GM12892 (cell line): ENCODE results near the gene THEM4.

Experiments
- POLR2AphosphoS5 ChIP-seq: IDR thresholded peaks from 2 replicates; pipeline ENCODE4 v1.6.1; 2011; ENCODE audit warnings: low read depth, low read length, control low read depth
- TAF1 ChIP-seq: IDR thresholded peaks from 2 replicates; pipeline ENCODE4 v1.6.1; 2011; ENCODE audit warnings: low read depth, mild to moderate bottlenecking, control low read depth, low read length, borderline replicate concordance

DNA sequence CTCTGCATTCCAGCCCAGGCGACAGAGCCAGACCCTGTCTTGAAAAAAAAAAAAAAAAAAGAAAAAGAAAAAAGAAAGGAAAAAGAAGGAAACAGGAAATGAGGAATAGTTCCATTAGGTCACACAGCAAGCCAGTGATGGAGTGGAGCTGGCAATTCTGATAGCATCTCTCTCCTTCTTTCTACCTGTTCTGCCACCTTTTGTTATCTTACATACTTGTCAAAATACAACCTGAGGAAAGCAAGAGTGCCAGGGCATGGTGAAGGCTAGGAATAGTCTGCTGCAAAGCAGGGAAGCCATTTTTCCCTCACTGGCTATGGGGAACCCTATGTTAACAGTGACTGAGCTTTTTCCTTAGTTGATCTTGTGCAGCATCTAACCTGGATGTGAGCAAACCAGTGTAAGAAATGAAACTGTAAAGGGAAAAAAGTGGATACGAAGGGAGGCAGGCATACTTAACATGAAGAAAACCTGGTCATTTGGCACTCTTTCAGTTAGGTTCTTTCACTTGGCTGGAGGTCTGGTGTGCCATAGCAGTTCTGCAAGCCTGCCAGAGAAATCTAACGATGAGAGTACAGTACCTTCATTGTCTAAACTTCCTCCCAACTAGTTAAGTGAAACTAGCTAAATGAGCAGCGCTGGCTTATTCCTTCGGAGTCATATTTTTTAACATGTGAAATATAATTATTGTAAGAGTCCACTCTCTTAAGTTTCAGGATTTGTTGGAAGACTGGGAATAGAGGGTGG, 37.9 kb downstream of the THEM4 start:
- no peak for TF ChIP-seq POLR2AphosphoS5
- no peak for TF ChIP-seq TAF1
